PC-3 (cell line): ENCODE data around the gene FGF12. TPM values are rescaled to one million over a fixed set of nuclear protein-coding genes. Genes with fewer than 3 reads are reported as not detected.
A peak's percentile ranks its signal among the peaks of the same experiment; 100 is the strongest.

Experiments
- ATAC-seq: fragments of 200-7000 bp; cut with Tn5 transposase; 2 replicates; pipeline ENCODE4 v1.9.1; 2020; ENCODE audit warnings: mild to moderate bottlenecking, moderate library complexity
- BruUV-seq: library from RNA; stranded (reverse); fragments of 400-500 nt; replicated peaks from 2 replicates; lab custom pipeline; 2021; lab: Mats Ljungman, UMichigan
- CTCF ChIA-PET: fragments of 300-600 bp; sonication (Branson Sonifier 250); formaldehyde crosslinking; loops from one replicate; lab custom pipeline; 2022; ENCODE audit warnings: antibody characterized with exemption; lab: Charles Lee
- POLR2A ChIA-PET: fragments of 300-600 bp; sonication (Branson Sonifier 250); formaldehyde crosslinking; loops from one replicate; lab custom pipeline; 2022; ENCODE audit warnings: antibody characterized with exemption; ENCODE audit not compliant: unreplicated experiment; lab: Charles Lee
- DNase-seq: peaks from one replicate; pipeline ENCODE4 v3.0.0-alpha.2; 2015
- H2AFZ ChIP-seq: fragments of 300-600 bp; sonication (generic); 2 replicates; pipeline ENCODE4 v1.6.0; 2016; ENCODE audit warnings: antibody characterized with exemption, low read length
- H3F3A ChIP-seq: fragments of 300-600 bp; sonication (generic); one replicate; pipeline ENCODE4 v1.6.0; 2017; ENCODE audit warnings: antibody characterized with exemption, low read length, control low read depth, mild to moderate bottlenecking; ENCODE audit not compliant: unreplicated experiment
- H3K27ac ChIP-seq: fragments of 300-600 bp; sonication (generic); 2 replicates; pipeline ENCODE4 v1.5.1; 2016; ENCODE audit warnings: mild to moderate bottlenecking, low read length
- H3K27me3 ChIP-seq: fragments of 300-600 bp; sonication (generic); 2 replicates; pipeline ENCODE4 v1.6.1; 2016; ENCODE audit warnings: low read length, mixed read lengths
- H3K36me3 ChIP-seq: fragments of 300-600 bp; sonication (generic); 2 replicates; pipeline ENCODE4 v1.6.1; 2016; ENCODE audit warnings: low read depth, mixed run types, low read length, mixed read lengths
- H3K4me1 ChIP-seq: fragments of 300-600 bp; sonication (generic); 2 replicates; pipeline ENCODE4 v1.5.1; 2016; ENCODE audit warnings: low read length; ENCODE audit not compliant: insufficient read depth
- H3K4me2 ChIP-seq: fragments of 300-600 bp; sonication (generic); 2 replicates; pipeline ENCODE4 v1.6.0; 2016; ENCODE audit warnings: low read length
- H3K4me3 ChIP-seq: fragments of 300-600 bp; sonication (generic); 2 replicates; pipeline ENCODE4 v1.5.1; 2016; ENCODE audit warnings: mild to moderate bottlenecking, low read length, mixed read lengths
- H3K79me2 ChIP-seq: fragments of 300-600 bp; sonication (generic); 2 replicates; pipeline ENCODE4 v1.6.1; 2017; ENCODE audit warnings: low read length, mixed read lengths
- H3K9ac ChIP-seq: fragments of 300-600 bp; sonication (generic); 2 replicates; pipeline ENCODE4 v1.6.0; 2016; ENCODE audit warnings: mild to moderate bottlenecking, low read length
- H3K9me2 ChIP-seq: fragments of 300-600 bp; sonication (generic); replicated peaks from 2 replicates; pipeline ENCODE4 v1.6.1; 2016; ENCODE audit warnings: mixed run types, low read length, mixed read lengths
- H3K9me3 ChIP-seq: fragments of 300-600 bp; sonication (generic); 2 replicates; pipeline ENCODE4 v1.6.1; 2016; ENCODE audit warnings: low read length, mixed read lengths
- H4K20me1 ChIP-seq: fragments of 300-600 bp; sonication (generic); 2 replicates; pipeline ENCODE4 v1.6.1; 2016; ENCODE audit warnings: low read length, mixed read lengths
- EZH2 ChIP-seq: fragments of 300-600 bp; sonication (generic); IDR thresholded peaks from one replicate; pipeline ENCODE4 v1.6.1; 2017; ENCODE audit warnings: antibody characterized with exemption, mild to moderate bottlenecking, low read length; ENCODE audit not compliant: unreplicated experiment
- EZH2phosphoT487 ChIP-seq: fragments of 300-600 bp; sonication (generic); IDR thresholded peaks from 2 replicates; pipeline ENCODE4 v1.6.1; 2018; ENCODE audit warnings: mild to moderate bottlenecking, antibody characterized with exemption, low read length, borderline replicate concordance
- intact Hi-C: fragments of 100-400 bp; cut with micrococcal nuclease; formaldehyde crosslinking; loops from 2 replicates; pipeline ENCODE4 v1.9.0; 2023
- total RNA-seq: library from RNA; depleted of rRNA; stranded (reverse); fragments of >200 nt; gene quantifications from 2 replicates; pipeline ENCODE4 v1.2.3, GENCODE V29; 2014
- TF ChIP-seq, protein P1 (sequence below): fragments of 300-600 bp; sonication (generic); conservative IDR thresholded peaks from 2 replicates; pipeline ENCODE4 v1.5.1; 2017; ENCODE audit warnings: antibody characterized with exemption, low read depth, mild to moderate bottlenecking, low read length

FGF12 gene
- total RNA-seq, 1 experiment from 2014 or later = not detected

DNA sequence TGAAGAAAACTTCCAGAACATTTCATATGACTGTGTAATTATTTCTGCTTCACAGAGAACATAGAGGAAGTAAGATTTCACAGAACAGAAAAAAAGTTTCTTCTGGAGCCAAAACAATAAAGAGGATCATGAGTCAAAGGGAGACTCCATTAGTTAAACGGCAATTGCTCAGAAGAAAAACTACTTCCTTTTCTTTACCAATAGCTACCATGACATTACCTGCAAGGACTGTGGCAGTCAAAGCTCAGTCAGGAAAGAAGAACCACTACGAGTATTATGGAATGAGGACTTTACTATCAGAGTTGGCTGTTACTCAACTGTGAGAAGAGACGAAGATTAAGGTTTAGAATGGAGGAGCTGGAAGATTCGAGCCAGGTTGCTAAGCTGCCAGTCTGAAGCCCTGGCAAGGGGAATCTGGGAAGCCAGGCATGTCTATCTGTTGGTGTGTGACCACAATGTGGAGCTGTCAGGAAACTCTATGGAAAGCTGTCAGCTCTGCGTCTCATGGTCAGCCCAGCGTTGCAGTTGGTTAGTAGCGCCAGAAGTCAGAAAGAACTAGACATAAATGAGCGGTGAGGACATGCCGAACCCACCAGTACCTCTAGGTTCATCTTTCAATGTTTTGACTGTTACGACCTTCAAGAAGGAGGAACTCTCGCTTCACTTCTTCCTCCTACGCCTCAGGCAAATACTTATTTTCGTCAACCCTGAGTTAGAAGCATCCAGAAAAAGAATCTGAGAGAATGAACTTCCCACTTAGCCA, 604.3 kb downstream of the FGF12 start:
- POLR2A ChIA-PET = no interaction called here
- CTCF ChIA-PET = no interaction called here
- no peak for ATAC-seq

DNA sequence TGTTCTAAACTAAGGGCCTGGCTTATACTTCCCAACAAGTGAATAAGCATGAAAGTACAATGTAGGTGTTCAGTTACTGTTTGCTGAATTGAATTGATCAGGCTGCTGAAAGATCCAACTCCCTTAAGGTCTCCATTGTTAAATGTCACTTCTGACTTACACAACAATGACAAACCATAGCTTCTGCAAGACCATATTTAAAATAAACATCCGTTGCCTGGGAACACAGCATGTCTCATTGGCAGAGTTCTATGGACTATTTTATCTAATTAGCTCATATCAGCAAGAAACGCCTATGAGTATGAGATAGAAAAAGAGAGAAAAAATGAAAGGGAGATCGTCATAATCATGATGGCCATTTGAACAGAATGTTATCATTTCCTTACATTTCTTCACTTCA, 605.4 kb downstream of the FGF12 start:
- ChIA-PET POLR2A (no interaction called here), CTCF (no interaction called here)
- BruUV-seq = no TSS peak
- no peak overlapping the region for H3K9ac ChIP-seq
- no peak overlapping the region for H3K4me2 ChIP-seq
- no peaks in the 10 kb centered on the region for H3K36me3 ChIP-seq
- no peak overlapping the region for H2AFZ ChIP-seq
- no peak overlapping the region for H3K27ac ChIP-seq
- DNase-seq (no peak), ATAC-seq (no peak)
- no peaks in the 10 kb centered on the region; the same call in 1 of the 2 replicates for H3K9me3 ChIP-seq
- TF ChIP-seq EZH2 = no peak
- TF ChIP-seq, protein P1, sequence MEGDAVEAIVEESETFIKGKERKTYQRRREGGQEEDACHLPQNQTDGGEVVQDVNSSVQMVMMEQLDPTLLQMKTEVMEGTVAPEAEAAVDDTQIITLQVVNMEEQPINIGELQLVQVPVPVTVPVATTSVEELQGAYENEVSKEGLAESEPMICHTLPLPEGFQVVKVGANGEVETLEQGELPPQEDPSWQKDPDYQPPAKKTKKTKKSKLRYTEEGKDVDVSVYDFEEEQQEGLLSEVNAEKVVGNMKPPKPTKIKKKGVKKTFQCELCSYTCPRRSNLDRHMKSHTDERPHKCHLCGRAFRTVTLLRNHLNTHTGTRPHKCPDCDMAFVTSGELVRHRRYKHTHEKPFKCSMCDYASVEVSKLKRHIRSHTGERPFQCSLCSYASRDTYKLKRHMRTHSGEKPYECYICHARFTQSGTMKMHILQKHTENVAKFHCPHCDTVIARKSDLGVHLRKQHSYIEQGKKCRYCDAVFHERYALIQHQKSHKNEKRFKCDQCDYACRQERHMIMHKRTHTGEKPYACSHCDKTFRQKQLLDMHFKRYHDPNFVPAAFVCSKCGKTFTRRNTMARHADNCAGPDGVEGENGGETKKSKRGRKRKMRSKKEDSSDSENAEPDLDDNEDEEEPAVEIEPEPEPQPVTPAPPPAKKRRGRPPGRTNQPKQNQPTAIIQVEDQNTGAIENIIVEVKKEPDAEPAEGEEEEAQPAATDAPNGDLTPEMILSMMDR = no peak
- no peak for TF ChIP-seq EZH2phosphoT487
- H3K9me2 ChIP-seq = no peaks in the 10 kb centered on the region
- no peaks in the 10 kb centered on the region for H4K20me1 ChIP-seq
- H3K4me3 ChIP-seq = no peak overlapping the region
- H3K27me3 ChIP-seq = no peaks in the 10 kb centered on the region
- H3K79me2 ChIP-seq = no peaks in the 10 kb centered on the region
- no peaks in the 10 kb centered on the region for H3F3A ChIP-seq
- no peaks in the 10 kb centered on the region for H3K4me1 ChIP-seq
- intact Hi-C loops = no loop called here

More for the DNA sequence above, 604.3 kb downstream of the FGF12 start:
- no peak overlapping the region for H3K4me3 ChIP-seq
- intact Hi-C loops = no loop called here
- H3K9me2 ChIP-seq = no peaks in the 10 kb centered on the region
- no peaks in the 10 kb centered on the region for H3K4me1 ChIP-seq
- no peak overlapping the region for H3K9ac ChIP-seq
- TF ChIP-seq, protein P1 = no peak
- TF ChIP-seq EZH2 (no peak), EZH2phosphoT487 (no peak)
- no peak overlapping the region for H3K27ac ChIP-seq
- peak overlapping the region; percentile 60; the same call in 1 of the 2 replicates for H2AFZ ChIP-seq
- no TSS peak for BruUV-seq
- DNase-seq = no peak
- H3F3A ChIP-seq = no peaks in the 10 kb centered on the region
- no peaks in the 10 kb centered on the region for H3K9me3 ChIP-seq
- H3K79me2 ChIP-seq = no peaks in the 10 kb centered on the region
- no peaks in the 10 kb centered on the region for H4K20me1 ChIP-seq
- no peaks in the 10 kb centered on the region for H3K36me3 ChIP-seq
- no peaks in the 10 kb centered on the region for H3K27me3 ChIP-seq
- no peak overlapping the region for H3K4me2 ChIP-seq

DNA sequence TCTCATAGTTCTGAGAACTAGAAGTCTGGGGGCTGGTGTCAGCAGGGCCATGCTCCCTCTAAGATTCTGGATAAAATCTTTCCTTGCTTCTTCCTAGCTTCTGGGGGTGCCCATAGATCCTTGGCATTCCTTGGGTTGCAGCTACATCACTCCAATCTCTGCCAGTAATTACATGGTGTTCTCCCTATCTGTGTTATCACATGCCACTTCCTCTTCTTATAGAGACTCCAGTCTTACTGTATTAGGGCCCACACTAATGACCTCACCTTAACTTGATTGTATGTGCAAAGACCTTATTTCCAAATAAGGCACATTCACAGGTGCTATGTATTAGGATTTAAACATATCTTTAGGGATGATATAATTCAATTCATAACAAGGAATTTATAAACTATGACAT, 618.5 kb downstream of the FGF12 start:
- TF ChIP-seq EZH2phosphoT487 (no peak), EZH2 (no peak)
- TF ChIP-seq, protein P1 = no peak
- ATAC-seq (no peak), DNase-seq (no peak)
- BruUV-seq = no TSS peak
- Histone ChIP-seq H3K27me3 (no peaks in the 10 kb centered on the region), H3K4me1 (no peaks in the 10 kb centered on the region), H4K20me1 (no peaks in the 10 kb centered on the region), H3K9me2 (no peaks in the 10 kb centered on the region), H3K36me3 (no peaks in the 10 kb centered on the region), H3K9ac (no peak overlapping the region), H3F3A (no peaks in the 10 kb centered on the region), H3K79me2 (no peaks in the 10 kb centered on the region), H3K4me2 (no peak overlapping the region), H2AFZ (no peak overlapping the region), H3K27ac (no peak overlapping the region), H3K4me3 (no peak overlapping the region), H3K9me3 (no peaks in the 10 kb centered on the region)
- POLR2A ChIA-PET = no interaction called here
- CTCF ChIA-PET = no interaction called here
- intact Hi-C loops = no loop called here
